SU-DHL-6 (cell line): ENCODE data around the gene FBRSL1.

Source experiments
- H2AFZ ChIP-seq: fragments of 200-600 bp; sonication (generic); 2 replicates; pipeline ENCODE4 v1.6.1; 2014; ENCODE audit warnings: low read depth, mild to moderate bottlenecking, moderate library complexity, mixed read lengths, antibody characterized with exemption, low read length; ENCODE audit not compliant: severe bottlenecking
- H3F3A ChIP-seq: fragments of 200-600 bp; shearing (Covaris generic); 2 replicates; pipeline ENCODE4 v1.6.0; 2016; ENCODE audit warnings: antibody characterized with exemption, mild to moderate bottlenecking; ENCODE audit not compliant: insufficient read depth
- H3K27ac ChIP-seq: fragments of 200-600 bp; sonication (generic); 2 replicates; pipeline ENCODE4 v1.5.1; 2016; ENCODE audit warnings: low read depth, mild to moderate bottlenecking, low read length, moderate library complexity, mixed read lengths
- H3K27me3 ChIP-seq: fragments of 200-600 bp; sonication (generic), shearing (Covaris generic); 2 replicates; pipeline ENCODE4 v1.6.0; 2014; ENCODE audit warnings: mild to moderate bottlenecking, low read length
- H3K36me3 ChIP-seq: fragments of 200-600 bp; sonication (generic); 2 replicates; pipeline ENCODE4 v1.6.1; 2014; ENCODE audit warnings: mild to moderate bottlenecking, low read length, mixed read lengths
- H3K4me2 ChIP-seq: fragments of 300-600, 200-600 bp; shearing (Covaris generic), sonication (generic); 2 replicates; pipeline ENCODE4 v1.6.0; 2014; ENCODE audit warnings: low read length, low read depth, mild to moderate bottlenecking; ENCODE audit not compliant: poor library complexity, severe bottlenecking
- H3K4me3 ChIP-seq: fragments of 200-600 bp; sonication (generic); 2 replicates; pipeline ENCODE4 v1.5.1; 2014; ENCODE audit warnings: antibody characterized with exemption, low read length, mild to moderate bottlenecking, mixed read lengths; ENCODE audit not compliant: insufficient read depth, poor library complexity, severe bottlenecking
- H3K79me2 ChIP-seq: fragments of 200-600 bp; sonication (generic); 2 replicates; pipeline ENCODE4 v1.6.1; 2014; ENCODE audit warnings: mild to moderate bottlenecking, low read length, moderate library complexity; ENCODE audit not compliant: insufficient read depth
- H3K9ac ChIP-seq: fragments of 200-600 bp; sonication (generic); 2 replicates; pipeline ENCODE4 v1.7.0; 2014; ENCODE audit warnings: mild to moderate bottlenecking, low read length
- H3K9me2 ChIP-seq: fragments of 200-600 bp; sonication (generic); replicated peaks from 2 replicates; pipeline ENCODE4 v1.6.1; 2014; ENCODE audit warnings: low read length; ENCODE audit not compliant: insufficient read depth
- H3K9me3 ChIP-seq: fragments of 200-600 bp; sonication (generic); 2 replicates; pipeline ENCODE4 v1.6.1; 2014; ENCODE audit warnings: low read length, mixed read lengths; ENCODE audit not compliant: insufficient read depth
- H4K20me1 ChIP-seq: fragments of 200-600 bp; sonication (generic); 2 replicates; pipeline ENCODE4 v1.6.1; 2014; ENCODE audit warnings: low read depth, mild to moderate bottlenecking, antibody characterized with exemption, low read length, moderate library complexity, mixed read lengths
- CTCF ChIP-seq: fragments of 200-600 bp; sonication (generic); IDR thresholded peaks from one replicate; pipeline ENCODE4 v1.5.1; 2017; ENCODE audit warnings: antibody characterized with exemption, mild to moderate bottlenecking, low read length, moderate library complexity; ENCODE audit not compliant: insufficient read depth, poor library complexity, severe bottlenecking
- EZH2phosphoT487 ChIP-seq: fragments of 200-600 bp; sonication (generic), shearing (Covaris generic); conservative IDR thresholded peaks from 2 replicates; pipeline ENCODE4 v1.6.1; 2018; ENCODE audit warnings: mild to moderate bottlenecking, antibody characterized with exemption, low read length, moderate library complexity, mixed read lengths

FBRSL1 gene

GRCh38 chr12:132471011-132471857 is 18.7 kb upstream of the FBRSL1 start:
- no peaks in the 10 kb centered on the region for H3K27me3 ChIP-seq
- H3K4me3 ChIP-seq: no peak overlapping the region
- no peak overlapping the region for H2AFZ ChIP-seq
- peaks cover 7% of the 10 kb centered on the region; the same call in 1 of the 2 replicates for H3K9me3 ChIP-seq
- no peaks in the 10 kb centered on the region for H4K20me1 ChIP-seq
- no peaks in the 10 kb centered on the region for H3K79me2 ChIP-seq
- H3K36me3 ChIP-seq: no peaks in the 10 kb centered on the region
- H3K9me2 ChIP-seq: no peaks in the 10 kb centered on the region
- no peak for TF ChIP-seq EZH2phosphoT487
- TF ChIP-seq CTCF: no peak
- H3F3A ChIP-seq: no peaks in the 10 kb centered on the region
- H3K9ac ChIP-seq: no peak overlapping the region
- peak overlapping the region; percentile 33 for H3K27ac ChIP-seq
- no peak overlapping the region for H3K4me2 ChIP-seq

GRCh38 chr12:132471858-132472255 is 18.1 kb upstream of the FBRSL1 start:
- peaks cover under 1% of the 10 kb centered on the region; the same call in 1 of the 2 replicates for H3K9me3 ChIP-seq
- TF ChIP-seq CTCF (no peak), EZH2phosphoT487 (no peak)
- no peak overlapping the region for H3K27ac ChIP-seq
- no peaks in the 10 kb centered on the region for H3K27me3 ChIP-seq
- no peaks in the 10 kb centered on the region for H3K36me3 ChIP-seq
- no peaks in the 10 kb centered on the region for H4K20me1 ChIP-seq
- no peaks in the 10 kb centered on the region for H3K9me2 ChIP-seq
- H3K4me2 ChIP-seq: no peak overlapping the region
- no peak overlapping the region for H3K4me3 ChIP-seq
- H3K9ac ChIP-seq: no peak overlapping the region
- no peak overlapping the region for H2AFZ ChIP-seq
- H3K79me2 ChIP-seq: no peaks in the 10 kb centered on the region
- no peaks in the 10 kb centered on the region for H3F3A ChIP-seq

GRCh38 chr12:132472386-132472785 is 17.6 kb upstream of the FBRSL1 start:
- no peak overlapping the region for H3K27ac ChIP-seq
- TF ChIP-seq CTCF (no peak), EZH2phosphoT487 (no peak)
- no peaks in the 10 kb centered on the region for H3K27me3 ChIP-seq

More at GRCh38 chr12:132472386-132472785, 17.6 kb upstream of the FBRSL1 start:
- no peaks in the 10 kb centered on the region for H3K9me2 ChIP-seq
- no peaks in the 10 kb centered on the region for H4K20me1 ChIP-seq
- H3K4me3 ChIP-seq: no peak overlapping the region
- no peak overlapping the region for H3K4me2 ChIP-seq
- no peaks in the 10 kb centered on the region for H3K36me3 ChIP-seq
- no peaks in the 10 kb centered on the region for H3K9me3 ChIP-seq
- no peaks in the 10 kb centered on the region for H3K79me2 ChIP-seq
- no peak overlapping the region for H3K9ac ChIP-seq
- no peaks in the 10 kb centered on the region for H3F3A ChIP-seq
- no peak overlapping the region for H2AFZ ChIP-seq
